Stimulated activated CD8-positive, alpha-beta memory T cell treated with anti-CD3 and anti-CD28 coated beads, Interleukin-7, amount 100 ng/mL, for 4 hours (primary cell): ENCODE measurements around the gene PCDHAC1.

ENCODE experiments used
- DNase-seq, 2 donors: peaks; one replicate each; pipeline ENCODE4 v3.0.0-alpha.2; 2020; ENCODE audit warnings: low read depth in 2 of 2

Gene PCDHAC1

DNA sequence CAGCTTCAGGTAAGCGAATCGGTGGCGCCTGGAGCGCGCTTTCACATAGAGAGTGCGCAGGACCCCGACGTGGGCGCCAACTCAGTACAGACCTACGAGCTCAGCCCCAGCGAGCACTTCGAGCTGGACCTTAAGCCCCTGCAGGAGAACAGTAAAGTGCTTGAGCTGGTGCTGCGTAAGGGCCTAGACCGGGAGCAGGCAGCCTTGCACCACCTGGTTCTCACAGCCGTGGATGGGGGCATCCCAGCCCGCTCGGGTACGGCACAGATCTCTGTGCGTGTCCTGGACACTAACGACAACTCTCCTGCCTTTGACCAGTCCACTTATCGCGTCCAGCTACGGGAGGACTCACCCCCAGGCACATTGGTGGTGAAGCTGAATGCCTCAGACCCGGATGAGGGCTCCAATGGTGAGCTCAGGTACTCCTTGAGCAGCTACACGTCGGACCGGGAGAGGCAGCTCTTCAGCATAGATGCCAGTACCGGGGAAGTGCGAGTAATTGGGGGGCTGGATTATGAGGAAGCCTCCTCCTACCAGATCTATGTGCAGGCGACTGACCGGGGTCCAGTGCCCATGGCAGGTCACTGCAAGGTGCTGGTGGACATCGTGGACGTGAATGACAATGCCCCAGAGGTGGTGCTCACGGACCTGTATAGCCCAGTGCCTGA lies 41.3 kb downstream of the PCDHAC1 start:
- DNase-seq = no peak

DNA sequence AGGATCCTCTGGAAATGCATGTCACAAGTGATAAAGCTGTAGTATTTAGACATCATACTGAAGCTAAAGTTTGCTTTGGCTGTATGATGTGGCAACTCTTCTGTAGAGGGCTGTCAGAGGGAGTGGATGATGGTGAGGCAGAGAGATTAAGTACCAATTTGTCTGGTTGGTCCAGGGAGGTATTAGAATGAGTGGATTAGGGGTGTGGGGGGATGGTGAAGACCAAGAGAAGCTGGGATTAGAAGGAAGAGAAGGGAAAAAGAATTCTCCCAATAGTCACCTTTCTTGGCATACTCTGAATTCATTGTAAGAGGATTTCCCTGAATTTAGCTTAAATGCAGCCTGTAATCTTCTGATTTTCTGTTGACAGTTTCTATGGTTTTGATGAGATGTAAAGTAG lies 43.8 kb downstream of the PCDHAC1 start:
- DNase-seq = no peak

DNA sequence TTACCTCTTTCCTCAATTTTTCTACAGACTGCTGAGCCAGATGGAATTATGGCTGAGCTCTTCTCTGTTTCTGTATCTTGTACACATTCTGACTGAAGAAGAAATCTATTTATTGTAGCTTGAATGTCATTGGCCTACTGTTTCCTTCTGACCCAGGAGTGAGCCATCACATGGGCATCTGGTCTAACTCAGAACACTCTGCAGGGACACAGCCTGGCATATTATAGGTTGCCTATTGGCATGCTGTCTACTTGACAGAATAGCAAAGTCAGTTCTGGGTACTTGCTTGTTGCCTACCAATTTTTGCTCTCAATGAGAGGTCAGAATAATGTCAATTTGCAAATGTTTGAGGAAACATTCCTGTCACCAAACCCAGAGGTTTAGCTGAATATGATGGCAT lies 47.5 kb downstream of the PCDHAC1 start:
- DNase-seq = no peak

DNA sequence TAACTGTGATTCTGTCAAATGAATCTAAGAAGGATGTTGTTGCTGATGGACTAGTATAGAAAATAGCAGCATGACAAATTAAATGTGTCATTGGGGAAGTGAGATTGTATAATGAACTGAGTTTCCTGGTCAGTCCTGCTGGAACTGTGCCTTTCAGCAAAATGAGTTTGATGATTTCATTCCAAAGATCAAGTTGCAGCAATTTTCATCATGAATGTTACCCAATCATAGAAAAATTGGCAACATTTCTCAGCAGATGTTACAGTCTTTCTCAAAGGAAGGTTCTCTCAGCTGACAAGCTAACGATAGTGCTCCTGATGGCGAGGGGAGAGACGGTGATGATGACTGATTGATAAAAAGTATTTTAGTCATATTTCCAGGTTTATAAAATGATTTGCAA lies 50.9 kb downstream of the PCDHAC1 start:
- DNase-seq = no peak

DNA sequence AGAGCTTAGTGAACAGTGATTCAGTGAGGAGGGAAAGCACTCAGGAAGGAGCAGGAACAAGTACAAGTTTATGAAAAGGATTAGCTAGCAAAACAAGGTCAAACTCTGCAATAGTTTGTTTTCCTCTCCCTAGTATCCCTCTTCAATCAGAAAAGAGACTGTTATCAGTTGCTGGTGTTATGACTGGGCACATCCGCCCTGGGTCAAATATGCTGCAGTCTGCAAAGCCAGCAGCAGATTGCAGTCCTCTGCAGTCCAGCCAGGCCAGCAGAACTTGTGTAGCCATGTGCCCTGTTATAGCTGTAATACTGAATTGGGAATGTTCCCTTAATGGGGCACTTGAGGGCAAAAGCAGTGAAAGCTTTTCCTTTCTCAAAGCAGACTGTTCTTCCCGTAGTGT lies 52.2 kb downstream of the PCDHAC1 start:
- DNase-seq = no peak

DNA sequence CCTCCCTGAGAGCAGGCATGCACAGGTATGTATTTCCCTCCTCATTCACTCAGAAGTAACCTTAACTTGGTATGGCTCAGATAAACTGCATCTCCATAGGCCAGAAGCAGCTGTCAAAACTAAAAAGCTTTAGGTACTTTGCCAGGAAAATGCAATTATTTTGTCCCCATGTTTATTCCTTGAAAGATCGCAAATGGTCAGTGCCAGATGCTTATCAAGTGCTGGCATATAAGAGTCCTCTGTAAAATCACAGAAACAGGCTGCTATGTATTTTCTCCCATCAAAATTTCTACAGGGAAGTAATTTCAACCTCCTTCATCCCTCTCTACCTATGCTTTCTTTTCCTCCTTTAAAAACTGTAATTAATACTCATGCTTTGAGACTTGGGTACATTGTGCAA lies 52.9 kb downstream of the PCDHAC1 start:
- no peak for DNase-seq
